GM12873 (cell line): ENCODE measurements around the gene NAT10.

ENCODE experiments used
- TF ChIP-seq, protein P1 (sequence below): IDR thresholded peaks from 2 replicates; pipeline ENCODE4 v1.5.1; 2012; ENCODE audit warnings: low read depth, mild to moderate bottlenecking, moderate library complexity, low read length, control low read depth; ENCODE audit not compliant: insufficient read depth; ENCODE audit errors: missing control alignments

NAT10 gene

GRCh38 chr11:34165786-34166555 is 60.5 kb downstream of the NAT10 start:
- TF ChIP-seq, protein P1, sequence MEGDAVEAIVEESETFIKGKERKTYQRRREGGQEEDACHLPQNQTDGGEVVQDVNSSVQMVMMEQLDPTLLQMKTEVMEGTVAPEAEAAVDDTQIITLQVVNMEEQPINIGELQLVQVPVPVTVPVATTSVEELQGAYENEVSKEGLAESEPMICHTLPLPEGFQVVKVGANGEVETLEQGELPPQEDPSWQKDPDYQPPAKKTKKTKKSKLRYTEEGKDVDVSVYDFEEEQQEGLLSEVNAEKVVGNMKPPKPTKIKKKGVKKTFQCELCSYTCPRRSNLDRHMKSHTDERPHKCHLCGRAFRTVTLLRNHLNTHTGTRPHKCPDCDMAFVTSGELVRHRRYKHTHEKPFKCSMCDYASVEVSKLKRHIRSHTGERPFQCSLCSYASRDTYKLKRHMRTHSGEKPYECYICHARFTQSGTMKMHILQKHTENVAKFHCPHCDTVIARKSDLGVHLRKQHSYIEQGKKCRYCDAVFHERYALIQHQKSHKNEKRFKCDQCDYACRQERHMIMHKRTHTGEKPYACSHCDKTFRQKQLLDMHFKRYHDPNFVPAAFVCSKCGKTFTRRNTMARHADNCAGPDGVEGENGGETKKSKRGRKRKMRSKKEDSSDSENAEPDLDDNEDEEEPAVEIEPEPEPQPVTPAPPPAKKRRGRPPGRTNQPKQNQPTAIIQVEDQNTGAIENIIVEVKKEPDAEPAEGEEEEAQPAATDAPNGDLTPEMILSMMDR: peak; percentile 19

DNA sequence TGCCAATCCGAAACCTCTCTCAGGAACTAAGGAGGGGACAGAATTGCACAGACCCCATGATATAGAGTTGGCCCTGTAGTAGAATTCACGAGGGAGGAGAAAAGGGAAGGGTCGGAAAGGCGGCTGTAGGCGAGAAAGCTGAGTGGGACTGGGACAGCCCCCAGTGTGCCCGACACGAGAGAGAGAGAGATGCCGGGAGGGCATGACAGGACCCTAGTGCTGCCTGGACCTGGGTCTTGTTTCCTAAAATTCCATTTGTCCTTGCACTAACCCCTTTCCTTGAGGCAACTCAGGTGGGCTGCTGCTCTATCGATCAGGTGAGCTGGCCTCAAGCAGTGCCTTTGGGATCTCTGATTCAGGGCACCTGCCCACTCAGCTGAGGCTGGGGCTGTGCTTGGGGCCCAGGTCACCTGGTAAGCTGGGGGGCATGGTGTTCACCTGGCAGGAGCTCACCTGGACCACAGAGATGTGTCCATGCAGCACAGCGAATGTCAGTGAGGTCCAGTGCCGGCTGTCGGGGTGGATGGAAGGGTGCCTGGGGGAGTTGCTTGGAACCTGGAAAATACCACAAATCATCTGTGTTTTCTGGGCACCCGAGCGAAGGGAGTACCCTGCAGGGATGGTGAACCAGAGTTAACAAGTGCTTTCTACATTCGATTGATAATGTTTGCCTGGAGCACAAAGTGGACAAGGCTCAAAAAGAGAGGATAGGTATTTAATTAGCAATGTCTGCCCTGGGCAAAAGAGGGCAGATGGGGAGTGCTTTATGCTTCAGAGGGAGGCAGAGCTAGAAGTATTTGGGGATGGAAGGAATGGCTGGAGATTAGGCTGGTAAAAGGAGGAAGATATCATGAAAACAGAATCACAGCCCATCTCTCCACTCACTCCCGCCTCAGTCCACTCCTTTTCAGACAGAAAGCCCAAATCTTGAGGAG is 61.6 kb downstream of the NAT10 start:
- TF ChIP-seq, protein P1: no peak

DNA sequence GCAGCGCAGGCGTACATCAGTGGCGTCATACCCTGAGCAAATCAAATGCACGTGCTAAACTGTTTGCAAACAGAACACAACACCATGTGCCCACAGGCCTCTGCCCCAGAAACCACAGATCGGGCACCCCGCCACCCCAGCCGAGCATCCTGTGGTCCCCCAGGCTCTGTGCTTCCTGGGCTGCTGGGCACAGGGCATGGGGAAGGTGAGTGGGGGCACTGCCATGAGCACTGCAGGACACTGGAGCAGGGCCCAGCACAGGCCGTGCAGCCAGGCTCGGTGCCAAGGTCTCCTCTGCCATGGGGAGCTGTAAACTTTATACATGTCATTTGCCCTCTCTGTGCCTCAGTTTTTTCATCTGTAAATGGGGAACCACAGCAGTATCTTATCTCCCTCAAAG is 62.5 kb downstream of the NAT10 start:
- TF ChIP-seq, protein P1: no peak

- TF ChIP-seq, protein P1: no peak
These were observed 63.4 kb downstream of the NAT10 start for GRCh38 chr11:34168642-34169420.

GRCh38 chr11:34169686-34170085 is 64.3 kb downstream of the NAT10 start:
- TF ChIP-seq, protein P1: no peak

DNA sequence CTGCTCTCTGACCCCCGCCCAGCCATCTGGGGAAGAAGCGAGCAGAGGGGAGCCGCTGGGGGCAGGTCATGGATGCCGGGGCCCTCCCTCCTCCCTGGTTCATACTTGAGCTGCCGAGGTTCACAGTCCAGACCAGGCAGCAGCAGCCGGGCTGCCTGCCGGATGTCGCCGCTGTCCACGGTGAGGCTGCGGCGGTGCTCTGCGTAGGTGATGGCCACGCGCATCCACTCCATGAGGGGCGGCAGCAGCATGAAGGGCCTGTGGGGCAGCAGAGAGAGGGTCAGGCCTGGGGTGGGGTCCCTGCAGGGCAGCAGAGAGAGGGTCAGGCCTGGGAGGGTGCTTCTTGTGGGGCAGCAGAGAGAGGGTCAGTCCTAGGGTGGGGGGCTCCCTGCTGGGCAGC is 67.6 kb downstream of the NAT10 start:
- TF ChIP-seq, protein P1: no peak
